SKM-1 (cell line): Measurements from ENCODE around the gene TCF12.
A peak's percentile ranks its signal among the peaks of the same experiment; 100 is the strongest.

Source experiments
- DNase-seq: peaks from one replicate; lab custom pipeline; 2025; ENCODE audit not compliant: unreplicated experiment; lab: John Stamatoyannopoulos, UW

Gene TCF12

GRCh38 chr15:57044970-57045369, 126.5 kb downstream of the TCF12 start:
- no peak for DNase-seq

GRCh38 chr15:57045741-57046382, 127.4 kb downstream of the TCF12 start:
- no peak for DNase-seq

GRCh38 chr15:57048930-57049549, 130.6 kb downstream of the TCF12 start:
- DNase-seq = no peak

DNA sequence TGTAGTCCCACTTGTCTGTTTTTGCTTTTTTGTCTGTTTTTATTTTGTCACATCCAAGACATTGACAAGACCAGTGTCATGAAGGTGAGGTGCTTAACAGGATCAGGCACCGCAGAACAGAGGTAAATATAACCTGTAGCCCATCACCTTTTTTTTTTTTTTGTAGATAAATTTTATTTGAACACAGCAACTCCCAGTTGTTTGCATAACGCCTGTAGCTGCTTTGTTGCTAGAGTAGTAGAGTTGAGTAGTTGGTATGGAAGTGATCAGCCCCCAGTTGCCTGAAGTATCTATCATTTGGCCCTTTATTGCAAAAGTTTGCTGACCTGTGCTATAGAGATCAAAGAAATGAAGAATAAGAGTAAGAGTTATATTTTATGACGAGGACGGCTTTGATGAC, 135.0 kb downstream of the TCF12 start:
- DNase-seq = no peak

- DNase-seq = no peak
These were observed 135.8 kb downstream of the TCF12 start for GRCh38 chr15:57054204-57054750.

DNA sequence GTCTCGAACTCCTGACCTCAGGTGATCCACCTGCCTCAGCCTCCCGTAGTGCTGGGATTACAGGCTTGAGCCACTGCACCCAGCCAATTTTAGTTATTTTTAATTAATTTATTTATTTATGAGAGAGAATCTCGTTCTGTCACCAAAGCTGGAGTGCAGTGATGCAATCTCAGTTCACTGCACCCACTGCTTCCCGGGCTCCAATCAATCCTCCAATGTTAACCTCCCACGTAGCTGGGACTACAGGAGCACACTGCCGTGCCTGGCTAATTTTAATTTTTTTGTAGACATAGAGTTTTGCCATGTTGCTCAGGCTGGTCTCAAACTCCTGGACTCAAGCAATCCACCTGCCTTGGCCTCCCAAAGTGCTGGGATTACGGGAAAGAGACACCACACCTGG, 137.9 kb downstream of the TCF12 start:
- DNase-seq = no peak

GRCh38 chr15:57057134-57057930, 138.9 kb downstream of the TCF12 start:
- DNase-seq = no peak

GRCh38 chr15:57059026-57059660, 140.7 kb downstream of the TCF12 start:
- DNase-seq = no peak

DNA sequence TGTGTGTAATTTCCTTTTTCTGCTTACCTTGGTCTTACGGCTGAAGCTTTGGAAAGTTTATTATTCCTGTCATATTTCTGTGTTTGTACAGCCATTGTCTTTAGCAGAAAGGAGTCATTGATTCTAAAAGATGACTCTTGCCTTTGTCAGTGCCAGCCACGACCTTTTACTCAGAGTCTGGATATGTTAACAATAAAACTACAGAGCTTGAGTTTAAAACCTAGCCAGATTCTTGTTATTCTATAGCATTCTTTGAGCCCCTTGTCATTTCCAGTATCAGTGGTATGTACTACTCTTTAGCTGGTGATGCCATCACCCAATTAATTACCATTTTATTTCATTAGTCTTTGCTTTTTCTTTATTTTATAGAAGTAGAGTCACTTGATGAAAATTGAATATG, 142.4 kb downstream of the TCF12 start:
- DNase-seq = no peak

GRCh38 chr15:57061281-57061680, 142.8 kb downstream of the TCF12 start:
- no peak for DNase-seq

DNA sequence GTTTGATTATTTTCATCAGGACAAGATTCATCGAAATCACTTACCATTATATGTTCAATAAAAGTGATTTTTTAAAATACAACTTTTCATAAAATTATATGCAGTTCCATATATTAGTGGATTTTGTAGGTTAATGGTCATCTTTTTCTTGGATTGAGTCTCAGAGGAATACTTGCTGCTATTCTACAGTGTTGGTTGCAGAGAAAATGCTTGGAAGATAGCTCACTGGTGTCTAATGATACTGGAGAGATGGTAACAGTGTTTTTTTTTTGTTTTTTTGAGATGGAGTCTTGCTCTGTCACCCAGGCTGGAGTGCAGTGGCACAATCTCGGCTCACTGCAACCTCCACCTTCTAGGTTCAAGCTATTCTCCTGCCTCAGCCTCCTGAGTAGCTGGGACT, 143.3 kb downstream of the TCF12 start:
- DNase-seq = no peak

DNA sequence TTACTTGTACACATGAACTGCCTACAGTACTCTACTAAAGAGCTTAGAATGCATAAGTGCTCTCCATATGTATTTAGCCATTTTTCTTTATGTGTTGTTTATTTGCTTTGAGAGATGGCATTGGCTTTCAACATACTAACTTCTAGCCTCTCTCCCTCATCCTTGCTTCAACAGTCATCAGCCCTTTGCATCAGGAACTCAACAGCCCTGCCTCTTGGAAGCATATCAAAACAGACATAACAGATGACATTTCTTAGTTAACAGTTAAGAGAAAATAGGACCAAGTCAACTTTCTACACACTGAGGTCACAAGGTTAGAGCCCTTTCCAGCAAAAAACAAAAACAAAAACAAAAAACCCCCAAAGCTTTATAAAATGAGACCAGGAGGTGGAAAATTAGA, 145.6 kb downstream of the TCF12 start:
- DNase-seq = no peak

DNA sequence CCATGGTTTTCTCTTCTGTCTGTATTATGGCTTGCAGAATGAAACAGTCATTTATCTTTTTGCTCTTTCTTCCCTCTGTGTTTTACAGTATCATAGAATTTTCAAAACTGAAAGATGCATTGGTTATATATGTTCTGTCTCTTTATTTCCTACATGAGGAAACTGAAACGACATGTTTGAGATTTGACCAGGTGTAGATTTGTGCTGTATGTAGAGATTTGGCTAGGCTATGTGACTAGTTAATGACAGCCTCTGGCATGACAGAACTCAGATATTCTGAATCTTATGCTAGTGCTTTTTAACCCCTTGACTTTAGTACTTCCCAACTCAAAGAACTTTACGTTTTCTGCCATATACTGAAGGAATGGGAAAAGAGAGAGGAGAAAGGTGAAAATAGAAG, 151.0 kb downstream of the TCF12 start:
- DNase-seq = no peak

- DNase-seq = no peak
These were observed 152.2 kb downstream of the TCF12 start for GRCh38 chr15:57070674-57071073.

- no peak for DNase-seq
These were observed 161.0 kb downstream of the TCF12 start for GRCh38 chr15:57079446-57079845.

GRCh38 chr15:57079931-57080620, 161.6 kb downstream of the TCF12 start:
- DNase-seq = peak; percentile 35

GRCh38 chr15:57082054-57082728, 163.7 kb downstream of the TCF12 start:
- DNase-seq = no peak

DNA sequence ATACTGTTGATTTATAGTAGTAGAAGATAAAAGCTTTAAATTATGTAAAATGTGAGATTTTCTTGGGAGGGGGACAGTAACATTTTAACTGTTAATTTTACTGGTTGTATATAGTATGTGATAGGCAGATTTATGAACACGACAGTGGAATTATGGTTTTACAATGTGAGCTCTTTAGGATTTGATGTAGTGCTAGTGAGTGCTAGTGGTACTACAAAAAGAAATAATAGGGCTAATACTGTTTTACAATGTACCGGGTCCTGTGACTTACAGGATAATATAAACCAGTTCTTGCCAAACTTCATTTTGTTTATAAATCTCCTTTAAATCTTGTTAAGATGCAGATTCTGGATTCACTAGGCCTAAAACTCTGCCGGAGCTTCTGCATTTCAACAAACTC, 165.7 kb downstream of the TCF12 start:
- DNase-seq = no peak

- no peak for DNase-seq
These were observed 166.8 kb downstream of the TCF12 start for GRCh38 chr15:57085267-57085666.

GRCh38 chr15:57086857-57087427, 168.5 kb downstream of the TCF12 start:
- DNase-seq = no peak
